ENCODE measurements around the gene PRKAG2. TPM values are rescaled to one million over a fixed set of nuclear protein-coding genes. Genes with fewer than 3 reads are reported as not detected.

The PRKAG2 gene
- total RNA-seq, 1 donor from 2014 or later = 35.4 TPM

DNA sequence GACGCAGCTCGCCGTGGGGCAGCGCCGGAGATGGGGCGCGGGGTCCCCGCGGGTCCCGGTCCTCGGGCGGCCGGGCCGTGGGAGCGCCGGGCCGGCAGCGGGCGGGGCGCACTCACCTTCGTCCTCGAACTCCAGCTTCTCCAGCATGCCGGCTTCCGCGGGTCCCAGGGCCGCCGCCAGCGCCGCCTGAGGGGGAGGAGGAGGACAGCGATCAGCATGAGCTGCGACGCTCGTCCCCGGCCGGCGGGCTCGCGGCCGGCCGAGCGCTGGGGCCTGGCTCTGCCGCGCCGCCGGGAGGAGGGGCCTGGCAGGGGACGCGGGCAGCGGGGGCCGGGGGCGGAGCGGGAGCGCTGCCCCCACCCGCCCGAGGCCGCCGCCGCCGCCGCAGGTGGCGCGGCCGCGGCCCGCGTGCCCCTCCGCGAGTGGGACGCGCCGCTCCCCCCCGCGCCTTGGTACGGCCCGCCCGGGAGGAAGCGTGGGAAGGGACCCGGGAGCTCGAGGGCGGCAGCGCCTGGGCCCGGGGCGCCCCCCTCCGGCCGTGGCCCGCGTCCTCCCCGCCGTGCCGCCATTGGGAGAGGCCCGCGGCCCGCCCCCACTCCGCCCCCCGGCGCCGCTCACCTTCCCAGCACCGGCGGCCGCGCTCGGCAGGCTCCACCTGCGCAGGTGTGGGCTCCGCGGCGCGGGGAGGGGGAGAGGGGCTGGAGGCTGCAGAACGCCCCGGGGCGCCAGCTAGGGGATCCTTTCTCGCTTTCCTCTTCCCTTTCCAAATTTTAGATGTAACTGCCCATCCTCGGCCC lies 244.8 kb downstream of the PRKAG2 start:
- no peaks in the 10 kb centered on the region for H3K36me3 ChIP-seq
- DNase-seq (peak; percentile 92), ATAC-seq (peak; percentile 96 to 97)
- peak overlapping the region; percentile 90 for H3K27ac ChIP-seq
- no peaks in the 10 kb centered on the region for H3K9me3 ChIP-seq
- peaks cover 15% of the 10 kb centered on the region for H3K4me1 ChIP-seq
- TF ChIP-seq, protein P1, sequence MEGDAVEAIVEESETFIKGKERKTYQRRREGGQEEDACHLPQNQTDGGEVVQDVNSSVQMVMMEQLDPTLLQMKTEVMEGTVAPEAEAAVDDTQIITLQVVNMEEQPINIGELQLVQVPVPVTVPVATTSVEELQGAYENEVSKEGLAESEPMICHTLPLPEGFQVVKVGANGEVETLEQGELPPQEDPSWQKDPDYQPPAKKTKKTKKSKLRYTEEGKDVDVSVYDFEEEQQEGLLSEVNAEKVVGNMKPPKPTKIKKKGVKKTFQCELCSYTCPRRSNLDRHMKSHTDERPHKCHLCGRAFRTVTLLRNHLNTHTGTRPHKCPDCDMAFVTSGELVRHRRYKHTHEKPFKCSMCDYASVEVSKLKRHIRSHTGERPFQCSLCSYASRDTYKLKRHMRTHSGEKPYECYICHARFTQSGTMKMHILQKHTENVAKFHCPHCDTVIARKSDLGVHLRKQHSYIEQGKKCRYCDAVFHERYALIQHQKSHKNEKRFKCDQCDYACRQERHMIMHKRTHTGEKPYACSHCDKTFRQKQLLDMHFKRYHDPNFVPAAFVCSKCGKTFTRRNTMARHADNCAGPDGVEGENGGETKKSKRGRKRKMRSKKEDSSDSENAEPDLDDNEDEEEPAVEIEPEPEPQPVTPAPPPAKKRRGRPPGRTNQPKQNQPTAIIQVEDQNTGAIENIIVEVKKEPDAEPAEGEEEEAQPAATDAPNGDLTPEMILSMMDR (IDR thresholded peaks at IDR 0.05) = no peak
- intact Hi-C loops (cut with DNase I) = no loop called here
- H3K27me3 ChIP-seq (ENCODE audit: low read depth) = no peaks in the 10 kb centered on the region
- peak overlapping the region; percentile 72 for H3K4me3 ChIP-seq

DNA sequence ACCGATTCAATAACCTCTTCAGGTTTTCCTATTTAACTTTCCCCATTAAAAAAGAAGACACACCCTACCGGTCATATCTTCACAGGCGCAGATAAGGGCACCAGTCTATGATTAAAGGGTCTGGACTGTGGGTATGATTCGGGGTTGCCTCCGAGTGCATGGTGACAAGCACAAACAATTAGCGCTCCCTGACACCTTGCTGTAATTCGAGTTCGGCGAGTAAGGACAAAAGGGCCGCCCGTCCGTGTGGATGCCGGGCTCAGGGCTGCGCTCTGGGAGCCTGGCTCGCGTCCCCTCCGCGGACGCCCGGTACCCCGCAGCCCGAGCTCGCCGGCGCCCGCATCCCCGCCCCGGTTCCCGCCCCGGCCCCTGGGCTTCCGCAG lies 245.4 kb downstream of the PRKAG2 start:
- peak overlapping the region; percentile 72 for H3K4me3 ChIP-seq
- peaks cover 15% of the 10 kb centered on the region for H3K4me1 ChIP-seq
- intact Hi-C loops (cut with DNase I) = no loop called here
- no peak for DNase-seq
- no peaks in the 10 kb centered on the region for H3K9me3 ChIP-seq
- peak in 1 of 2 donors; percentile 31 for ATAC-seq
- H3K27ac ChIP-seq = peak overlapping the region; percentile 87
- H3K36me3 ChIP-seq = no peaks in the 10 kb centered on the region
- TF ChIP-seq, protein P1 (IDR thresholded peaks at IDR 0.05) = no peak
- no peaks in the 10 kb centered on the region for H3K27me3 ChIP-seq (ENCODE audit: low read depth)

GRCh38 chr7:151630851-151631569 lies 245.9 kb downstream of the PRKAG2 start:
- DNase-seq (no peak), ATAC-seq (no peak)
- Histone ChIP-seq H3K36me3 (no peaks in the 10 kb centered on the region), H3K27ac (peak overlapping the region; percentile 87), H3K9me3 (no peaks in the 10 kb centered on the region), H3K4me3 (peak overlapping the region; percentile 72), H3K4me1 (peaks cover 15% of the 10 kb centered on the region), H3K27me3 (ENCODE audit: low read depth) (no peaks in the 10 kb centered on the region)
- intact Hi-C loops (cut with DNase I) = no loop called here
- TF ChIP-seq, protein P1 (IDR thresholded peaks at IDR 0.05) = no peak

- DNase-seq = no peak
- H3K4me1 ChIP-seq = peaks cover 15% of the 10 kb centered on the region
- TF ChIP-seq, protein P1 (IDR thresholded peaks at IDR 0.05) = no peak
- intact Hi-C loops (cut with DNase I) = no loop called here
- H3K36me3 ChIP-seq = no peaks in the 10 kb centered on the region
- no peaks in the 10 kb centered on the region for H3K27me3 ChIP-seq (ENCODE audit: low read depth)
- no peak overlapping the region for H3K4me3 ChIP-seq
- ATAC-seq = no peak
- H3K9me3 ChIP-seq = no peaks in the 10 kb centered on the region
- no peak overlapping the region for H3K27ac ChIP-seq
Observed at GRCh38 chr7:151630358-151630757, 246.6 kb downstream of the PRKAG2 start.

GRCh38 chr7:151629713-151630272 lies 247.1 kb downstream of the PRKAG2 start:
- no peaks in the 10 kb centered on the region for H3K9me3 ChIP-seq
- TF ChIP-seq, protein P1 (IDR thresholded peaks at IDR 0.05) = no peak
- no peak for DNase-seq
- H3K27ac ChIP-seq = no peak overlapping the region
- peaks cover 15% of the 10 kb centered on the region for H3K4me1 ChIP-seq
- no peak for ATAC-seq
- no peaks in the 10 kb centered on the region for H3K27me3 ChIP-seq (ENCODE audit: low read depth)
- H3K4me3 ChIP-seq = no peak overlapping the region
- intact Hi-C loops (cut with DNase I) = no loop called here
- H3K36me3 ChIP-seq = no peaks in the 10 kb centered on the region

All from lower lobe of right lung (tissue), 2 donors.